Activated gamma-delta T cell treated with anti-CD3 and anti-CD28 coated beads, Interleukin-2, amount 50 U/mL, for 16 hours (primary cell): ENCODE measurements around the gene NAXD.
"Not testable (repeated sequence)": the region's sequence is repeated elsewhere in the genome, so short reads cannot be mapped to it uniquely, and the experiment has no call there.

ENCODE experiments used
- DNase-seq: peaks from one replicate; pipeline ENCODE4 v3.0.0-alpha.2; 2020; ENCODE audit warnings: low read depth

Gene NAXD

GRCh38 chr13:110597041-110597689 is 18.2 kb upstream of the NAXD start:
- DNase-seq = no peak

GRCh38 chr13:110600261-110600819 is 15.0 kb upstream of the NAXD start:
- DNase-seq = no peak

GRCh38 chr13:110600980-110601379 is 14.4 kb upstream of the NAXD start:
- no peak for DNase-seq

- no peak for DNase-seq
These were observed 10.2 kb upstream of the NAXD start for GRCh38 chr13:110605132-110605531.

- DNase-seq = not testable (repeated sequence)
These were observed 9.1 kb upstream of the NAXD start for GRCh38 chr13:110606281-110606680.

- DNase-seq = no peak
These were observed 7.6 kb upstream of the NAXD start for GRCh38 chr13:110607675-110608224.

GRCh38 chr13:110610955-110611595 is 4.3 kb upstream of the NAXD start:
- DNase-seq = no peak

GRCh38 chr13:110615005-110615321 is 382 bp upstream of the NAXD start:
- no peak for DNase-seq

- peak; percentile 9 for DNase-seq
These were observed 1.1 kb downstream of the NAXD start for GRCh38 chr13:110616103-110617101.

- DNase-seq = no peak
These were observed 2.2 kb downstream of the NAXD start for GRCh38 chr13:110617321-110618072.

- DNase-seq = no peak
These were observed 2.8 kb downstream of the NAXD start for GRCh38 chr13:110618167-110618566.

- DNase-seq = no peak
These were observed 3.4 kb downstream of the NAXD start for GRCh38 chr13:110618780-110619179.

GRCh38 chr13:110620596-110620995 is 5.3 kb downstream of the NAXD start:
- DNase-seq = no peak

GRCh38 chr13:110624766-110625756 is 9.7 kb downstream of the NAXD start:
- no peak for DNase-seq

- DNase-seq = no peak
These were observed 10.5 kb downstream of the NAXD start for GRCh38 chr13:110625771-110626321.

- no peak for DNase-seq
These were observed 11.2 kb downstream of the NAXD start for GRCh38 chr13:110626521-110626920.

GRCh38 chr13:110627351-110627750 is 12.0 kb downstream of the NAXD start:
- DNase-seq = no peak

GRCh38 chr13:110627761-110628476 is 12.6 kb downstream of the NAXD start:
- no peak for DNase-seq

GRCh38 chr13:110628477-110628793 is 13.1 kb downstream of the NAXD start:
- no peak for DNase-seq
